Islet of Langerhans (tissue), 1 donor: ENCODE results near the gene AAK1.
"Not testable (repeated sequence)": the region's sequence is repeated elsewhere in the genome, so short reads cannot be mapped to it uniquely, and the experiment has no call there.

ENCODE experiments used
- FAIRE-seq: peaks from one replicate; lab custom pipeline; 2011; peaks lifted over from hg19 to GRCh38; lab: Jason Lieb, UNC

AAK1 gene

GRCh38 chr2:69659941-69660483 lies 16.5 kb upstream of the AAK1 start:
- FAIRE-seq: no peak

- FAIRE-seq: no peak
These were observed 15.8 kb upstream of the AAK1 start for GRCh38 chr2:69659349-69659748.

DNA sequence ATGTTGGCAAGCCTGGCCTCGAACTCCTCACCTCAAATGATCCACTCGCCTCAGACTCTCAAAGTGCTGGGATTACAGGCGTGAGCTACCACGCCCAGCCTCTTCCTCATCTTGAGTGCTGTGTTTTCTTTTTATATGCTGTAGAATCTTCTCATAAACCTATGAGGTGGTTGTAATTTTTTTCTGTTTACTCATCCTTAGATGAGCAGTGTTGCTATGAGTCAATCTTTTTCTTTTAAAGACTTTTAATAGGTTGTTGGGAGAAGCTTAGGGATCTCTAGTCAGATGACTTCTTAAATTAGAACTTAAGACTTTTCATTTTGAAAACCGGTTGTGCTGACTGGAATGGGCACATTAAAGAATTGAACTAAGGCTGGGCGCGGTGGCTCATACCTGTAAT lies 8.7 kb upstream of the AAK1 start:
- FAIRE-seq: no peak

- not testable (repeated sequence) for FAIRE-seq
These were observed 3.7 kb upstream of the AAK1 start for GRCh38 chr2:69647196-69647595.

GRCh38 chr2:69646714-69647113 lies 3.2 kb upstream of the AAK1 start:
- FAIRE-seq: no peak

DNA sequence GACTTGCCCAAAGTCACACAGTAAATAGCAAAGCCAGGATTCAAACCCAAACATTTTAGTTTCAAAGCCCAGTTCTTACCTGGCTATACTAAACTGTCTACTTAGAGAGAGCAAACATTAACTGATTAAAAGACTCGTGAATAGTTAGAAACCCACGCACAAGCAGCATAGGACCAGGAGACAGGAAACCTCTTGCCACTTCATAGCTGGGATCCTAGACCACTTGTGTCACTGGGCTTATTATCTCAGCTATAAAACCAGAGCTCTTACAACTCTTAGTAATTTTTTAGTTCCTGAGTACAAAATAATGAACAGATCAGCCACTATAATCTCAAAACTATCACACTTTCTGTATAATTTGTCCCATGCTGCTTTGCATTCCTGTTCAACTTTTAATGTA lies 2.4 kb upstream of the AAK1 start:
- no peak for FAIRE-seq

DNA sequence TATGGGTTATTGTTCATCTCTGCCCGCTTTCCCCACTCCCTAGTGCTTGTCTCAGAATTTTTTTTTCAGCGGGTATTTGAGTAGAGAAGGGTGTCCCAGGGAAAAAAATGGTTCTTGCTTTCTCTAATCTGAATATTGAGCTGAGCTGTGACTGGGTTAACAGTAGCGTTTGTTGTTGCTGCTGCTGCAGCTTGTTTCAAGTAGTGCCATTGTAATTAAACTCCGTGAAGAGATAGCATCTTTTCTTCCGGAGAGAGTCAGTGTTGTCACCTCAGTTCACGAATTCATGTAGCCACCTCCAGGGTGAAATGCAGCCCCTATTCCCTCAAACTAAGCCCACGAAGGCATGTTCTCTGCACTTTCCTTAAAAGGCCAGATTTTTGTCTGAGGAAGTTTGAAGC lies 1.5 kb upstream of the AAK1 start:
- FAIRE-seq: no peak

GRCh38 chr2:69644506-69644979 lies 1.0 kb upstream of the AAK1 start:
- no peak for FAIRE-seq

- no peak for FAIRE-seq
These were observed 584 bp downstream of the AAK1 start for GRCh38 chr2:69642709-69643601.

GRCh38 chr2:69641887-69642708 lies 1.4 kb downstream of the AAK1 start:
- FAIRE-seq: no peak

DNA sequence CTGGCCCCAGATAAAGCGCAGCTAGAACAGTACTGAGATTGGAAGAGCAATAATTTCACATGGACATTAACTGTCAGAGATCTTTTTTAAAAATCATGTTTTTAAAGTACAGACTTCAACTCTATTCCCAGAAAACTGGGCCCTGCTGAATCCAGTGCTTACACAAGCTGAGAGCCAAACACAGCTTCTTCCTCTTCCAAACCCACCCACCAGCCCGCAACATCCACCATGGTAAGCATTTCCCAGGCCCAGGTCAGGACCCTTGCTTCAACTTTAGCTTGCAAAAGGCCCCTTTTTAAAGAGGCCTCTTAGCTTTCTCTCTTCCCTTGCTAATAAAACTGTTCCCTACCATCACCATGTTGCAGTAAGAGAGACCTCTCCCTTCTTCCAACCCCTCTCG lies 2.1 kb downstream of the AAK1 start:
- FAIRE-seq: no peak

DNA sequence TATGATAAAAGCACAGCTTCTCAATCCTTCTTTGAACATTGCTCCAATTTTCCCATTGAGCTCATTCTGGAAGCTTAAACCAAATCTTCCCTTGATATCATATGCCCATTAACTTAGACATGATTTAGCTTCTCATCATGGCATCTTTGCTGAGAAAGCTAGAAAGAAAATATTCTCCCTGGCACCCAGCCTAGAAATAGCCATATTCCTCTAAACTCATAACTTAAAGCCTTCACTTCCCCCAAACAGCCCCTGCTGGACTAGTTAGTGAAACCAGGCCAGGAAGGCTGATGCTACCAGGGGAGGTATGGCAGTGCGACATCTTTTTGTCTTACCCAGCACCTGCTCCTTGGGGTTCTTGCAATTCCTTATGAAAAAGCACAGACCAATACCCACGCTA lies 4.3 kb downstream of the AAK1 start:
- FAIRE-seq: no peak

DNA sequence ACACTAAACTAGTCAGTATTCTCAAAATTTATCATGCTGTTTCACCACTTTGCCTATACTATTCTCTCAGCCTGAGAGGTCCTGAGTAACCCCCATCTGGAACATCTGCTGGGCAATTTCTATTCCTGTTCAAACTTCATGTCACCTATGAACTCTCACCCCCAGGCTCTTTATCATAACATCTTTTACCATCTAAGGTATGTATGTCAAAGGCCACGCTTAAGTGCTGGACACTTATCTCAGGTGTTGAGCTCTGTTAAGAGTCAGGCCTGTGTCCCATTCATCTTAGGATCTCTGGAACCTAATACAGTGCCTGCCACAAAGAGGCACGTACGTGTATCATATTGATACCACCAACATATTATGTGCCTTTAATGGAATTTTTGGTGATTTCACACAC lies 4.9 kb downstream of the AAK1 start:
- no peak for FAIRE-seq

DNA sequence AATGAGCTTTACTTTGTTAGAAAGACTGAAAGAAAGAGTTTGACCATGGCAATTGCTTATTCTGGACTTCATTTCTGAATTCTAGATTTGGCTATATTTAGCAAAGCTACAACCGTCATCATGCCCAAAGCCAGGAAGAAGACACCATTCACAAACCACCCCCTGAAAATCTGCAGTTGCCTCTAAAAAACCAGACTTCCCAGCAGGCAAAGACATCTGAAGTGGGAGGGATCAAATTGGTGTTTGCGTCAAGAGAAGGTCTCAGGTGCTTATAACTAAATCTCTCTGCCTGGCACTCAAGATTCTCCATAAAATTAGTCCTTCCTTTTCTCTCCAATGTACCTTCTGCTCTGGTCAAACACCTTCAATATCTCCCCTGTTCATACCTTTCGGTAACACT lies 5.6 kb downstream of the AAK1 start:
- no peak for FAIRE-seq

DNA sequence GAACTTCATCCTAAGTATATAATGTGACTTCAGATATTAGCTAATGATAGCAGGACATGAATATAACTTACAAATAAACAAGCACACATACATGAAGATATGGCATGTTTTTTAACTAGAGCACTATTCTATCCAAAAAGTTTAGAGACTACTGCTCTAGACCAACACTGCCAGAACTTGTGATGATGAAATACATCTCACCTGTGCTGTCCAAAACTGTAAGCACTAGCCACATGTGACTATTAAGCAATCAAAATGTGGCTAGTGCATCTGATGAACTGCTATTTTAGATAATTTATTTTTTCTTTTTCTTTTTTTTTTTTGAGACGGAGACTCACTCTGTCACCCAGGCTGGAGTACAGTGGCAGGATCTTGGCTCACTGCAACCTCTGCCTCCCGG lies 7.1 kb downstream of the AAK1 start:
- FAIRE-seq: no peak

DNA sequence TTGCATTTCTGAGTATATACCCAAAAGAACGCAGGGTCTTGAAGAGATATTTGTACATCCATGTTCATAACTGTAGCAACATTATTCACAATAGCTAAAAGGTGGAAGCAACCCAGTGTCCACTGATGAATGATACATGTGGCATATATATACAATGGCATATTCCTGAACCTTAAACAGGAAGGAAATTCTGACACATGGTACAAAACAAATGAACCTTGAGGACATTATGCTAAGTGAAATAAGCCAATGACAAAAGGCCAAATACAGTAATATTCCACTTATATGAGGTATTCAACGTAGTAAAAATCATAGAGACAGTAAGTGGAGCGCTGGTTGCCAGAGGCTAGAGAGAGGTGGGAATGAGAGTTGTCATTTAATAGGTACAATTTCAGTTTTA lies 8.1 kb downstream of the AAK1 start:
- FAIRE-seq: no peak

DNA sequence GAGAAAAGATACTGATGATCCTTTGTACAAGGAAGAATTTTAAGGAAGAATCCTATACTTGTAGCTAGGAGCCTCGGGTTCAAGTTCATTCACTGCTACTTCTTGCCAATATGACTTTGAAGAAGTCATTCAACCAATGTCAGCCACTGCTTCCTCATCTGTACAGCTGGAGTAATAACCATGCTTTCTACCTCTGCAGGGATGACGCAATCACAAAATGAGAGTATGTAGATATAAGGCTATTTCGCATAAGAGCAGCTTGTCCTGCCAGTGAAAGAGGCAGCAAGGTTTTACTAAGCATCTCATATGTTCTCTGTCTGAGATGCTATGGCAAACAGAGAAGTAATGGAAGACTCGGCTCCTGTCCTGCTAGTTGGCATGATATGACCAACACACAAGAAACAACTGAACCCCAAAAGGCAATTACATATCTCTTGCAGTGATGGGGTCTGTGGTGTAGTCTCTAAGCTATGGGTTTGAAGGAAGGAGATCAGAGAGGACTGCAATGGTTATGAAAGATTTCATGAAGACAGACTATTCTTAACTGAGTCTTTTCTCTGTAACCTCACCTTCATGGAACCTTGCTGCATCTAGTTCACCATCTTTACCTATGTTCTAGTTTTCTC lies 9.2 kb downstream of the AAK1 start:
- no peak for FAIRE-seq

DNA sequence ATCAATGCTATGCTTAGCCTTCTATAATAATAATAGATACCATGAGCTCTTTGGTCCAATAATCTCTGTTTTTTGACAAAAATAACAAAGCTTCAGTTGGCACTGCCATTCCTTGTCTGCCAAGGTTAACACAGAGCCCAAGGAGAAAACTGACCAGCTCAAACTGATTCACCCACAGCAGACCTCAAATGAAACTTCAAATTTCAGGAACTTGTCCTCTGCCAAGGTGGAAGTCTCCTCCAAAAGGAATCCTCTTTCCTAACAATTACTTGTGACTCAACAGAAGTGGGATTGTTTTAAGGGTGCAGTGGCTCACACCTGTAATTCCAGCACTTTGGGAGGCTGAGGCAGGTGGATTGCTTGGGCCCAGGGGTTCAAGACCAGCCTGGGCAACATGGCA lies 12.1 kb downstream of the AAK1 start:
- FAIRE-seq: no peak

- no peak for FAIRE-seq
These were observed 13.5 kb downstream of the AAK1 start for GRCh38 chr2:69629921-69630608.

DNA sequence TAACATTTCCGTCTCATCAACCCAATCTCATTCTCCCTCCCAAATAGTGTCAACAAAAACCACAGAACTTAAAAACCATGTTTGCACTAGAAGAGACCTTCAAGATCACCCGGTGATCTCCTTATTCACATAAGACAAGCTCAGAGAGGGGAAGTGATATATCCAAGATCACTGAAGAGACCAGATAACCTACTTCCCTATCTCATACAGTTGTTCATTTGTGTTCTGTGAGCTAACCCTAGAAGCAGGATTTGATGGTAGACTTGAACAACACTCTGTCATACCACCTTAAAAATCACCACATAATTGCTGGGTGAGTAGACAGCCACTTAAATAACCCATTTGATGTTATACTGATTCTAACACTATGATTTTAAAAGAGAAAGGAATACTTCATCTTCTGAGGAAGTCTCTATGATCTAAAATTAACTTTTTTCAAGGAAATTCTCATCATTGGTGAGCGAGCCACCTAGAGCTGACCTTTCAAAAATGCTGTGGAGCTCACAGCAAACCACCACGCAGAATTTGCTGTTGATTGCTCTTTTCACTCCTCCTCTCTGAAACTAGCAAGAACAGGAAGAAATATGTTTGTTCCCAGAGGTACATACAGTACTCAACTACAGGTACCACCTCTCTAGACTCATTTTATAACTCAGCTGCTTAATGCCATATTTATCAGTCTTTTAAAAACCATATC lies 15.1 kb downstream of the AAK1 start:
- no peak for FAIRE-seq

GRCh38 chr2:69625078-69625795 lies 18.3 kb downstream of the AAK1 start:
- FAIRE-seq: no peak
